ENCODE data around the gene RRAGC.
"Not testable (repeated sequence)": the region's sequence is repeated elsewhere in the genome, so short reads cannot be mapped to it uniquely, and the experiment has no call there.

RRAGC gene

DNA sequence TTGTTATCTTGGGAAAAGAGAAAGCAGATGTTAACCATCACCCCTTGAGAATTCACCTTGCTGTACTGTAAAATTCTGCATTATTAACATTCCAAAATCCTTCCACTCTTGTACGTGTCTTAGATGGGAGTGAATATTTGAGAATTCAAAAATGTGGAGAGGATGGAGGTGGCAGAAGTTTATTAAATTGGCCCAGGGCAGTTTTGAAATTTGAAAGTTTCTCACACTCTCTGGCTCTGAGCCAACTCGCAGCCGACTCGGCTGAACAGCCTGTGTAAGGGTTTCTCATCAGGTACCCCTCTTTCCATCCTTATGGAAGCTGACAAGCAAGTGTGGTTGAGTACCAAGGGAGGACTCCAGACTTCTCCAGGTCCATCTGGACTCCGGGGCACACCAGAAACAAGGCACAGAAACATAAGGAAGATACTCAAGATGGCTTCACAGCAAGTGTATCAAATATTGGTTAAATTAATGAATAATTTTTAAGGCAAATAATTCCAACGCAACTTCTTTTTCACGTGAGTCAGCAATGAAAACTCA lies 45.1 kb downstream of the RRAGC start:
- H3K18ac ChIP-seq (ENCODE audit: low read length) = no peak overlapping the region
- WGBS (ENCODE audit: extremely low coverage, insufficient coverage, low lambda C conversion rate) = no CpG with 5 or more reads among the region's 7 CpGs
- H3K56ac ChIP-seq (ENCODE audit: low read length) = no peak overlapping the region
- H3K9ac ChIP-seq (ENCODE audit: low read length) = no peak overlapping the region
- H3K23ac ChIP-seq (ENCODE audit: low read length) = no peak overlapping the region
- H2BK5ac ChIP-seq (ENCODE audit: low read length) = no peak overlapping the region
- H4K8ac ChIP-seq (ENCODE audit: low read depth, low read length) = no peak overlapping the region
- no peak overlapping the region for H3K4me2 ChIP-seq (ENCODE audit: low read length)
- no peak overlapping the region for H2BK15ac ChIP-seq (replicated peaks; ENCODE audit: low read depth)
- no peak overlapping the region for H3K27ac ChIP-seq (ENCODE audit: low read depth, low read length)
- H3K79me2 ChIP-seq (ENCODE audit: control insufficient read depth, insufficient read depth, low read length) = no peaks in the 10 kb centered on the region
- H3K4ac ChIP-seq (ENCODE audit: low read depth, low read length) = no peak overlapping the region
- no peaks in the 10 kb centered on the region for H3K79me1 ChIP-seq (ENCODE audit: low read length)
- H3K4me1 ChIP-seq (ENCODE audit: control insufficient read depth, low read depth, low read length) = no peaks in the 10 kb centered on the region
- no peak overlapping the region for H2BK120ac ChIP-seq (ENCODE audit: low read depth, low read length)
- no peaks in the 10 kb centered on the region for H3K36me3 ChIP-seq (ENCODE audit: control insufficient read depth, insufficient read depth, low read length)
- no peaks in the 10 kb centered on the region for H3K27me3 ChIP-seq (ENCODE audit: insufficient read depth, low read length, poor library complexity)
- DNase-seq = no peak
- H3K4me3 ChIP-seq (ENCODE audit: low read length) = no peak overlapping the region
- H2AK5ac ChIP-seq (ENCODE audit: low read length) = no peak overlapping the region
- H4K5ac ChIP-seq (ENCODE audit: low read length) = no peak overlapping the region

DNA sequence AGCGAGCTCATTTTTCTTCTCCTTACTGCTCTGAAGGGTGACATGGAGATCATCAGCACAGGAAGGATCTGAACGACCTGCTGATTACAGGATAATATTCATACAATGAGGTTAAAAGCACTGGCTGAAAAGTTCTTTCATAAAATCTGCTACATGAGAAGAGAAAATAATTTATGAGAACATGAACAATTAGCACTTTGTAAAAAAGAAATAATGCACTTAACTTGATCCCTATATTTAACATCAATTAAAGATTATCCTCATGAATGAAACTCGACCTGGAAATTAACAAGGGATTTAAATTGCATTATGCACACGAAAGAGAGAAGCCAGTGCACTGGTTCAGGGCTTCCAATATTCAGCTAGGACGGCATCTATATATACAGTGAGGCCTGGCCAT lies 46.6 kb downstream of the RRAGC start:
- no peak overlapping the region for H4K8ac ChIP-seq (ENCODE audit: low read depth, low read length)
- no peaks in the 10 kb centered on the region for H3K27me3 ChIP-seq (ENCODE audit: insufficient read depth, low read length, poor library complexity)

DNA sequence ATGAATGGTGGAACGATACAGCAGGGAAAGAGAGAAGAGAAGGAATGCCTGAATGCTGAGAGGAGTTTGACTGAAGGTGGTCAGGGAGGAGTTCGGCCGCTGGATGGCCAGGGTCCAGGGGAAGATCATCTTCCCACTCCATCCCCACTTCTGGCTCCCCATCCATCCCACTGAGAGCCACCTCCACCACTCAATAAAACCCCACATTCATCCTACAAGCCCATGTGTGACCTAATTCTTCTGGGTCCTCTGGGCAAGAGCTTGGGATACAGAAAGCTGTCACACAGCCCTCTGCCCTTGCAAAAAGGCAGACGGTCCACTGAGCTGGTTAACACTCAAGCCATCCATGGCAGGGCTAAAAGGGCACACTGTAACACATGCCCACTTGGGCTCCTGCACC lies 48.1 kb downstream of the RRAGC start:
- H4K8ac ChIP-seq (ENCODE audit: low read depth, low read length); H3K56ac ChIP-seq (ENCODE audit: low read length); H3K79me2 ChIP-seq (ENCODE audit: control insufficient read depth, insufficient read depth, low read length); H3K27me3 ChIP-seq (ENCODE audit: insufficient read depth, low read length, poor library complexity); H3K4ac ChIP-seq (ENCODE audit: low read depth, low read length); H3K27ac ChIP-seq (ENCODE audit: low read depth, low read length); H4K5ac ChIP-seq (ENCODE audit: low read length); H3K4me1 ChIP-seq (ENCODE audit: control insufficient read depth, low read depth, low read length); H3K36me3 ChIP-seq (ENCODE audit: control insufficient read depth, insufficient read depth, low read length); H3K4me3 ChIP-seq (ENCODE audit: low read length); H3K79me1 ChIP-seq (ENCODE audit: low read length); H3K18ac ChIP-seq (ENCODE audit: low read length); H3K9ac ChIP-seq (ENCODE audit: low read length); H3K4me2 ChIP-seq (ENCODE audit: low read length); H2BK15ac ChIP-seq (replicated peaks; ENCODE audit: low read depth); DNase-seq; H2BK120ac ChIP-seq (ENCODE audit: low read depth, low read length); H2AK5ac ChIP-seq (ENCODE audit: low read length); H2BK5ac ChIP-seq (ENCODE audit: low read length): not testable (repeated sequence)
- no CpG with 5 or more reads among the region's 4 CpGs for WGBS (ENCODE audit: extremely low coverage, insufficient coverage, low lambda C conversion rate)
- H3K23ac ChIP-seq (ENCODE audit: low read length) = peak overlapping the region; percentile 45

More for the DNA sequence above, 46.6 kb downstream of the RRAGC start:
- Histone ChIP-seq H3K36me3 (ENCODE audit: control insufficient read depth, insufficient read depth, low read length) (no peaks in the 10 kb centered on the region), H3K56ac (ENCODE audit: low read length) (no peak overlapping the region), H2BK5ac (ENCODE audit: low read length) (no peak overlapping the region), H3K27ac (ENCODE audit: low read depth, low read length) (no peak overlapping the region), H3K4ac (ENCODE audit: low read depth, low read length) (no peak overlapping the region), H3K18ac (ENCODE audit: low read length) (no peak overlapping the region), H2BK15ac (replicated peaks; ENCODE audit: low read depth) (no peak overlapping the region), H3K9ac (ENCODE audit: low read length) (no peak overlapping the region), H3K4me3 (ENCODE audit: low read length) (no peak overlapping the region), H2AK5ac (ENCODE audit: low read length) (no peak overlapping the region), H3K79me2 (ENCODE audit: control insufficient read depth, insufficient read depth, low read length) (no peaks in the 10 kb centered on the region), H3K4me1 (ENCODE audit: control insufficient read depth, low read depth, low read length) (no peaks in the 10 kb centered on the region), H3K4me2 (ENCODE audit: low read length) (no peak overlapping the region), H3K23ac (ENCODE audit: low read length) (no peak overlapping the region), H4K5ac (ENCODE audit: low read length) (no peak overlapping the region), H3K79me1 (ENCODE audit: low read length) (no peaks in the 10 kb centered on the region), H2BK120ac (ENCODE audit: low read depth, low read length) (no peak overlapping the region)
- DNase-seq = no peak
- no CpG with 5 or more reads among the region's 5 CpGs for WGBS (ENCODE audit: extremely low coverage, insufficient coverage, low lambda C conversion rate)

GRCh38 chr1:38806090-38806489 lies 53.5 kb downstream of the RRAGC start:
- Histone ChIP-seq H3K56ac (ENCODE audit: low read length) (no peak overlapping the region), H2BK15ac (replicated peaks; ENCODE audit: low read depth) (no peak overlapping the region), H3K27me3 (ENCODE audit: insufficient read depth, low read length, poor library complexity) (no peaks in the 10 kb centered on the region), H3K79me1 (ENCODE audit: low read length) (no peaks in the 10 kb centered on the region), H3K18ac (ENCODE audit: low read length) (no peak overlapping the region), H3K4me1 (ENCODE audit: control insufficient read depth, low read depth, low read length) (no peaks in the 10 kb centered on the region), H2AK5ac (ENCODE audit: low read length) (no peak overlapping the region), H2BK120ac (ENCODE audit: low read depth, low read length) (no peak overlapping the region), H3K4me2 (ENCODE audit: low read length) (no peak overlapping the region), H3K9ac (ENCODE audit: low read length) (no peak overlapping the region), H2BK5ac (ENCODE audit: low read length) (no peak overlapping the region), H4K8ac (ENCODE audit: low read depth, low read length) (no peak overlapping the region), H3K27ac (ENCODE audit: low read depth, low read length) (no peak overlapping the region), H3K4me3 (ENCODE audit: low read length) (no peak overlapping the region), H4K5ac (ENCODE audit: low read length) (no peak overlapping the region), H3K36me3 (ENCODE audit: control insufficient read depth, insufficient read depth, low read length) (no peaks in the 10 kb centered on the region), H3K23ac (ENCODE audit: low read length) (no peak overlapping the region), H3K79me2 (ENCODE audit: control insufficient read depth, insufficient read depth, low read length) (no peaks in the 10 kb centered on the region), H3K4ac (ENCODE audit: low read depth, low read length) (no peak overlapping the region)
- no CpG with 5 or more reads among the region's 1 CpG for WGBS (ENCODE audit: extremely low coverage, insufficient coverage, low lambda C conversion rate)
- DNase-seq = no peak

GRCh38 chr1:38805036-38805435 lies 54.5 kb downstream of the RRAGC start:
- H4K5ac ChIP-seq (ENCODE audit: low read length) = no peak overlapping the region
- no peak overlapping the region for H3K4me2 ChIP-seq (ENCODE audit: low read length)
- no peaks in the 10 kb centered on the region for H3K27me3 ChIP-seq (ENCODE audit: insufficient read depth, low read length, poor library complexity)
- no peak overlapping the region for H3K9ac ChIP-seq (ENCODE audit: low read length)
- WGBS (ENCODE audit: extremely low coverage, insufficient coverage, low lambda C conversion rate) = no CpG with 5 or more reads among the region's 8 CpGs
- H2BK15ac ChIP-seq (replicated peaks; ENCODE audit: low read depth) = no peak overlapping the region
- H3K4me1 ChIP-seq (ENCODE audit: control insufficient read depth, low read depth, low read length) = no peaks in the 10 kb centered on the region
- no peak overlapping the region for H3K4ac ChIP-seq (ENCODE audit: low read depth, low read length)
- no peaks in the 10 kb centered on the region for H3K79me2 ChIP-seq (ENCODE audit: control insufficient read depth, insufficient read depth, low read length)
- no peak overlapping the region for H2AK5ac ChIP-seq (ENCODE audit: low read length)
- no peaks in the 10 kb centered on the region for H3K36me3 ChIP-seq (ENCODE audit: control insufficient read depth, insufficient read depth, low read length)
- H3K27ac ChIP-seq (ENCODE audit: low read depth, low read length) = no peak overlapping the region
- no peak overlapping the region for H3K56ac ChIP-seq (ENCODE audit: low read length)
- DNase-seq = no peak
- H4K8ac ChIP-seq (ENCODE audit: low read depth, low read length) = no peak overlapping the region
- no peak overlapping the region for H3K23ac ChIP-seq (ENCODE audit: low read length)
- H3K4me3 ChIP-seq (ENCODE audit: low read length) = no peak overlapping the region
- no peak overlapping the region for H3K18ac ChIP-seq (ENCODE audit: low read length)
- H3K79me1 ChIP-seq (ENCODE audit: low read length) = no peaks in the 10 kb centered on the region
- no peak overlapping the region for H2BK120ac ChIP-seq (ENCODE audit: low read depth, low read length)
- H2BK5ac ChIP-seq (ENCODE audit: low read length) = no peak overlapping the region

Data from mesendoderm (in vitro differentiated cells).